HL-60/S4 treated with phorbol 12-myristate 13-acetate at 8.2 ng/mL for 4 days and 3 days (cell line): Measurements from ENCODE around the gene ALKAL2.
"Not testable (repeated sequence)": the region's sequence is repeated elsewhere in the genome, so short reads cannot be mapped to it uniquely, and the experiment has no call there.

Source experiments
- in situ Hi-C: fragments of 300-500 bp; cut with MboI; formaldehyde crosslinking; loops from 2 replicates; pipeline ENCODE4 v1.15.0; 2022; ENCODE audit warnings: low sequenced_read_pairs

The ALKAL2 gene, protein sequence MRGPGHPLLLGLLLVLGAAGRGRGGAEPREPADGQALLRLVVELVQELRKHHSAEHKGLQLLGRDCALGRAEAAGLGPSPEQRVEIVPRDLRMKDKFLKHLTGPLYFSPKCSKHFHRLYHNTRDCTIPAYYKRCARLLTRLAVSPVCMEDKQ

DNA sequence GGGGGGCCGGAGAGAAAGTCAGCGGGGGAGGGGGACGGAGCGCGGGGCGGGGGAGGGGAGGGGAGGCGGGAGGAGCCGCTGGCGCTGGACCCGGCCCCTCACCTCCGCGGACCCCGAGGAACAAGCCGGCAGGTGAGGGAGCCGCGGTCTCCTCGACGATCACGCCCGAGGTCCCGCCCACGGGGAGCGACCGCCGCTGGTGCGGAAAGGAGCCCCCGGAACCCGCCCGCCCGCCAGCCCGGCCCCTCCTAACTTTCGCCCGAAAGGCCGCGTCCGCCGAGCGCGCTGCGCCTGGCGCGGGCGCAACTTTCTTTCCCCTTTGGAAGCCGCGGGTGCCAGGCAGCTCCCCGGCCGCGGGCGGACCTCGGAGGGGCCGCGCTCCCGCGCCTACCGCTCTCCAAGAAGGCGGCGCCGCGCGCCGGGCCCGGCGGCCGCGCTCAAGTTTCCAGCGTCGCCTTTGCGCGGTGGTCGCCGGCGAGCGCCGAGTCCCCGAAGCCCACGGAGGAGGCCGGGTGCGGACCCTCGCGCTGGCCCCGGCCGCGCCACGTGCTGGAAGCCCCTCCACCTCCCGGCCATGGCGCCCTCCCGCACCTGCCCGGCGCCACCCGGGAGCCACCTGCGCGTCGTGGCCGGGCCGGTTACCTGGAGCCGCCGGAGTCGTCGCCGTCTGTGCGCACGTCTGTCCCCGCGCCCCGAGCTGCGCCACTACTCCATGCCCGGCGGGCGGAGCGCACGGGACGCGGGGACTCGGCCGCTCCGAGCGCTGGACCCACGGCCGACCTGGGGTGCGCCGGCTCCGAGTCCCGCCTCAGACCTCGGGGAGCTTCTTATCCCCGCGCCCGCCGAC is at the start of gene ALKAL2:
ALKAL2 (minus strand) TSS at position 181 of the 847 bp plus-strand sequence. CDS start 256 bp downstream, outside the sequence.
- in situ Hi-C loops: no loop called here

DNA sequence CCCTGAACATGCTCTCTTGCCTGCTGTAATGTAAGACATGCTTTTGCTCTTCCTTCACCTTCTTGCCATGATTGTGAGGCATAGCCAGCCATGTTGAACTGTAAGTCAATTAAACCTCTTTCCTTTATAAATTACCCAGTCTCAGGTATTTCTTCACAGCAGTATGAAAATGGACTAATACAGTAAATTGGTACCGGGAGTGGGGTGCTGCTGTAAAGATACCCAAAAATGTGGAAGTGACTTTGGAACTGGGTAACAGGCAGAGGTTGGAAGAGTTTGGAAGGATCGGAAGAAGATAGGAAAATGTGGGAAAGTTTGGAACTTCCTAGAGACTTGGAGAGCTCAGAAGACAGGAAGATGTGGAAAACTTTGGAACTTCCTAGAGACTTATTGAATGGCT is 49.1 kb upstream of the ALKAL2 start:
- in situ Hi-C loops: not testable (repeated sequence)

DNA sequence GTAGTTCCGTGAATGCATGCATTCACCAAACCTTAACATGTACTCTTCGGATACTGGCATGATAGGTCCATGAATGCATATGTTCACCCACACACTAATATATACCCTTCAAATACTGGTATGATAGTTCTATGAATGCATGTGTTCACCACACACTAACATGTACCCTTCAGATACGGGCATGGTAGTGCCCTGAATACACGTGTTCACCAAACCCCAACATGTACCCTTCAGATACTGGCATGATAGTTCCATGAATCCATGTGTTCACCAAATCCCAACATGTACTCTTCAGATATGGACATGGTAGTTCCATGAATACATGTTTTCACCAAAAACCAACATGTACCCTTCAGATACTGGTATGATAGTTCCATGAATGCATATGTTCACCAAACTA is 48.5 kb upstream of the ALKAL2 start:
- in situ Hi-C loops: no loop called here

DNA sequence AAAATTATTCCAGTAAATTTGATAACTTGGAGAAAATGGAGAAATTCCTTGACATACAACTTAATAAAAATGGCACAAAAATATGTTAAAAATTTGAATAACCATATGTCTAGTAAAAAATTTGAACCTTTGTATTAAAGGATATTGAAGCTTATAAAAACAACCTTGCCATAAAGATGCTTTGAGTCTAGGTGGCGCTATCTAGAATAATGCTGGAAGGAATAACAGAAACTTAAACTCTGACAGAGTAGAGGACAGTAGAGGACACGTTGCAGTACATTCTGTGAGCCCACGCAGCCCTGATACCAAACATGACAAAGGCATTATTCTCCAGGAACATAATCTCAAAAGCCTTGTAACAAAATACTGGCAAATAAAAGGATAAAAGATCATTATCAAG is 44.7 kb upstream of the ALKAL2 start:
- in situ Hi-C loops: no loop called here

DNA sequence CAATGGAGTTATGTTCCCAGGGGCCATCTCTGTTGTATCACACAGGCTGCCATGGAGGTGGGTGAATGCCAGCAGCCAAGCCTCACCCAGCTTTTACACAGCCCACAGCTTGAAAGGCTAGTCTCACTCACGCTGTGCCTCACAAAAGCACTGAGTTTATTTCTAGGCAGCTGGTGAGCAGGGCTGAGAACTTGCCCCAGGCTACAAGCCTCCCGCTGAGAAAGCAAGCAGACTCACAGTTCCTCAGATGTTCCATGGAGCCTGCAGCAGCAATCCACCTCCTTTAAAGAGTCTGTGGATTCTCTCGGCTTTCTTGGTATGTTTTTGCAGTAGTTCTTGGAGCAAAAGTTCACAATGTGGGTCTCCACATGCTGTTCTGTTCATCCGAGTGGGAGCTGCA is 40.9 kb upstream of the ALKAL2 start:
- in situ Hi-C loops: no loop called here

DNA sequence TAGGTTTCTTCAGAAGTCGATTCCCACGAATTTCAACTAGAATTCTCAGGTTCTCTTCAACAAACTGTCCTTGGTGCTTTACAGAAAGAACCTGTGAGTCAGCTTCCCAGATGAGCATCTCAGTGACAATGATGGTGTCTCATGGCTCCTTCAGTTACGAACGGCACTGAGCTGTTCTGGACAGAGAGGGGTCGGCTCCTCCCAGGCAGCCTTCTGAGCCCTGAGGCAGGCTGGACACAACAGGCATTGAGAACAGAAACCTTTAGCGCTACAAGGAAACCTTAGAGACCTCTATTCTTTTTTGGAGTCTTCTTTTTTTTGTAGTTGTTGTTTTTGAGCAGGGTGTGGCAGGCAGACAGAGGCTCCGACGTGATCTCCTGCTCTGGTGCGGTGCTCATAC is 35.1 kb upstream of the ALKAL2 start:
- in situ Hi-C loops: no loop called here

DNA sequence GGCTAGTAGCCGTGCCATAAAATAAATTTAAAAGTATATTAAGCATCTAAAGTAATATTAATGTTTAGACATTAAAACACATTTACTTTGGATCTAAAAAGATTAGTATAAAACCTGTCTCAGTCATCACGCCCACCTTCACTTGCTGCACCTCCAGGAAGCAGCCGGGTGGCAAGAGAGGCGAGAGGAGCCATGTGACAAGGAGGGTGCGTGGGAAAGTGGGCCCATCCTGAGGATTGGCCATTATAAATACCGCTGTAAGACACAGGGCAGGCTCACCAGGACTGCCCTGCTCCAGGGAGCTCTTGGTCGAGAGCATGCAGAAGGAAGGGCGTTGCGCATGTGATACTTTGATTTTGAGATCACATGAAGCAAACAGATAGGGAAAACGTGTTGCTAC is 34.4 kb upstream of the ALKAL2 start:
- in situ Hi-C loops: no loop called here

DNA sequence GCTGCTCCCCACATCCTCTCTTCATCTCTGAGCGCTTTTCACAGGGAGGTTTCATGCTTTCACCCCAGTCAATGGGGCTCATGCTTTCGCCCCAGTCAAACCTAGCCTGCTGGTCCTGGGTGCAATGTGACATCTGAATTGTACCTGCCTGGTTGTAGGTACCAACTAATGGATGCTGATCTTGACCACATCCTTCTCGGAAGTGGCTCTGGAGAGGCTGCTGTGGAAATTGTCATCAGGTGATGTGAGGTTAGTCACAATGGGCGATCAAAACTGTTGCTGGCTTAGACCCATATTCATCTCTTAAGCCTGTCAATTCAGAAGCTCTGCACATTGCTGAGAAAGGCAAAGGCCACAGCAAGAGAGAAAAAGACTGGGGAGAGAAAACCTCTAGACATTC is 32.7 kb upstream of the ALKAL2 start:
- in situ Hi-C loops: no loop called here

DNA sequence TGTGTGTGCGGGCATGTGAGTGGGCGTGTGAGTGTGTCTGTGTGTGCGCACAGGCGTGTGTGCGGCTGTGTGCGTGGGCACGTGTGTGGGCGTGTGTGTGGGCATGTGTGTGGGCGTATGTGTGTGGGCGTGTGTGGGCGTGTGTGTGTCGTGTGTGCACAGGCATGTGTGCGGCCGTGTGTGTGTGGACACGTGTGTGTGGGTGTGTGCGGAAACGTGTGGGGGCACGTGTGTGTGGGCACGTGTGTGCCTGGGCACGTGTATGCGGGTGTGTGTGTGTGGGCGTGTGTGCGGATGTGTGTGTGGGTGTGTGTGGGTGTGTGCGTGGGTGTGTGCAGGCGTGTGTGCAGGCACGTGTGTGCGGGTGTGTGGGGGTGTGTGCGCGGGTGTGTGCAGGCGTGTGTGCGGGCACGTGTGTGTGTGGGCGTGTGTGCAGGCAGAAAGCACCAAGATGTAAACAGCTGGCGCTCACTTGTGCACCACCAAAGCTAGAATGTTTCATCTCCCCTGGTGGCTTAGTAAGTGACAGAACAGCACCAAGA is 31.2 kb upstream of the ALKAL2 start:
- in situ Hi-C loops: no loop called here

DNA sequence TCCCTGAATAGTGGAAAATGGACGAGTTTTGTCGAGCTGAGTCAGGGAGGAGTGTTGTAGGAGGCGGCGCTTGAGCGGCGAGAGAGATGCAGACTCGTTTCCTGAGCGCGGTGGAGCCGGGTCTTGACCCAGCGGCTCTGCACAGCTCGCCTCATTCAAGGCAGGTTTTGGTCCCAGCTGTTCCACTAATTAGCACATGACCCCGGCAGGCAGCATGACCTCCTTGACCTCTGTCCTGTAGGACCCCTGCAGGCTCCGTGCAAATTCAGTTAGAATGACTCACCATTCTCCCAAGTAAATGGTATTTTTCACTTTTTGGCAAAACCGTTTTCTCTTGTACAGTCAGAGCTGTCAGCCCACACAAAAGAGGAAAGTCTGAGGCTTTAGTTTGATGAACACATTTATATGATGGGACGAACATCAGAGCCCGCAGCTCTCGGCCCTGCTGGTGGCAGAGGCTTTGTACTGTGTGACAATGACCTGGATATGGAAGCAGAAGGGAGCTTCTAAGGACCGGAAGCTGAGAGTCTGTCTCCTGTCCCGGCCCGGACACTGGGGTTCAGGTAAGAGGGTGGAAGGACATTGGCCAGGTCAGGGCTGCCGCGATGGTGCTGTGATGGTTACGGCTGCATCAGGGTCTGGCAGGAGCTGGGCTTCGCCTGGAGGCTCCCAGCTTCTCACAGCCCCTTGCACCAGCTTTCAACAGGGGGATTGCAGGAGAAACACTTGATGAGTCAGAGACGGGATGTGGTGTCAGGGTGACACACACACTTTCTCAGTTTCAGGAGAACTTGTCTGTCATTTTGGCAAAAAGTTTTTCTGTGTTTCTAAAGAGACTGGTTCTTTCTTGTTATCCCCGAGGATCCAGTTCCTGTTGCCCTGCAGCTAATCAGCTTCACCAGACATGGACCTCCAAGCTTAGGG is 29.9 kb upstream of the ALKAL2 start:
- in situ Hi-C loops: no loop called here

DNA sequence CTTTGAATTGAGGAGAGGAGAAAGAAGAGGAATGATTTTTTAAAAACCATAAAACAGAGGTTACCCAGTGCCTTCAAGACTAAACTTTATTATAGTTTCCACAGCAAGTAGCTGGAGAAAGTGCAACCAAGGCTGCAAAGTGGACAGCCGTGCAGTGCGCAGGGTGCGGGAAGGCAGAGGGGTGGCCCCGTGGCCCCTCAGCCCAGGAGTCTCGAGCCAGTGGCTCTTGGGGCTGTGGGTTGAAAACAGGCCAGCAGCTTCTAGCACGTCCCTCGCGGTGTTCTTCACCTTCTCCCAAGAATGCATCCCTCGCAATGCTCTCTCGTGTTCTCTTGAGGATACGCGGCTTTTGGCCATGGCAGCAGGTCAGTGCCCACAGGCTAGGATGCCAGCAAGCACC is 28.5 kb upstream of the ALKAL2 start:
- in situ Hi-C loops: no loop called here

DNA sequence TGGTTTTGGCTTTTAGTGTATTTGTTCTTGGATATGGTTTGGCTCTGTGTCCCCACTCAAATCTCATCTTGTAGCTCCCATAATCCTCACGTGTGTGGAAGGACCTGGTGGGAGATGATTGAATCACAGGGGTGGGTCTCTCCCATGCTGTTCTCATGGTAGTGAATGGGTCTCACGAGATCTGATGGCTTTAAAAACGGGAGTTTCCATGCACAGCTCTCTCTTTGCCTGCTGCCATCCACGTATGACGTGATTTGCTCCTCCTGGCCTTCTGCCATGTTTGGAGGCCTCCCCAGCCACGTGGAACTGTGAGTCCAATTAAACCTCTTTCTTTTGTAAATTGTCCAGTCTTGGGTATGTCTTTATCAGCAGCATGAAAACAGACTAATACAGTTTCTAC is 28.0 kb upstream of the ALKAL2 start:
- in situ Hi-C loops: not testable (repeated sequence)

DNA sequence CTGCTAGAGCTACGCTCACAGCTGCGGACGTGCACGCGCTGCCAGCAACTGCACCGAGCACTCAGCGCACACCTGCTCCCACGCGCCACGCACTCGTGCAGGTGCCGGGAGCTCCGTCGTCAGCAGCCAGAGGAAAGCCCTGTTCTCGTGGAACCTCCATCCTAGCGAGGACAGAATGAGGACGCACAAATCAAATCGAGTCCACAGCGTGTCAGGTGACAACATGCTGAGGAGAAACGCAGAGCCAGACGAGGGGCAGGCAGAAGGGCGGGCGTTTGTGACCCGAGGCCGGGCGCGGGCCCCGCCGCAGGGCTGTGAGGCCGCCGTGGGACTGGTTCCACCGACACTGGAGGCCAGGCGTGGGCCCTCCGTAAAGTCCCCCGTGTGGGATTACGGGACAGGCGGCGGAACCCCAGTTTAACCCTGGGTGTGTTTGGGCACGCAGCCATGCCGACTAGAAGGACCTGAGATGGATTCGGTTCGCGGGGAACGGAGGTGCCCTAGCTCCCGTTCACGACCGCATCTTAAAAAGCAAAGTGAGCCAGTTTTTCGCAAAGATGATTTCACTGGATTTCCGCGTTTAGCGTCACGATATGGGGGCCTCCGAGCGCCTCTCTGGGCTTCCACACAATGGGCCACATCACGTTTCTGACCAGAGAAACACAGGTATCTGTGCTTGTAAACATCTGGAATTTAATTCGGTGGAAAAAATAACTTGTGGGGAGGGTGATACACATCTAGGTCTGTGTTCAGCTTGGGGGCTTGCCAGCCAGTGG is 26.9 kb upstream of the ALKAL2 start:
- in situ Hi-C loops: no loop called here

DNA sequence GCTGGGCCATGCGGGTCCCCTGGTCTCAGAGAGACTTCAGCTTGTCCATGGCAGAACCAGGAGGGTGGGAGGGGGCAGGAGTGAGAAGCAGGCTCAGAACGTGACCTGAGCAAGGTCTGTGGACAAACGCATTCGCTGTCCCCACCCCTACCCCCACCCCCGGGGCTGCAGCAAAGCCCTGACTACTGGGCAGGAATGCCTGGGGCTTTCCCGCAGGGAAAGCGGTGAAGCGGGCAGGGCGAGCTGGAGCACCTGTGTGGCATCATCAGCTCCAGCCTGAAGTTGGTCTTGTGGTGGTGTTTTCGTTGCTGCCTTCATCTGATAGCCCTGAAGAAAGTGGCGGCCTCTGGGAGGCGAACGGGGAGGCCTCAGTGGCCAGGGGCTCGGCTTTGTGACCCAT is 26.1 kb upstream of the ALKAL2 start:
- in situ Hi-C loops: no loop called here

DNA sequence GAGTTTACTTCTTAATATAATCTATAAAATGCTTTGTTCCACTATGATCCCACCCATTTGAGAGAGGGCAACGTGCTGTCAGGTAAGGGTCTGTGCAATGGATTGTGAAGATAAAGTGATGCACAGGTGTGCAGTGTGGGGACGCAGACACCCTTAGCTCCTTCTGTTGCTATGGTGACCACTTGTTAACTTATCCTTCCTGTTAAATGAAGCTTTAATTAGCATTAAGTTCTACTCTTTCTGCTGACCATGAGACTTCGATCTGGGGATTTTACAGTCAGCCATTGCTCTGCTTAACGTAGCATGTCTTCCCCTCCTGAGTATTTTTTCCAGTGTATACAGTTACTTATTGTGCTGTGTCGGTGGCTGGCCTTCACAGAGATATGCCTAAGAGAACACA is 23.1 kb upstream of the ALKAL2 start:
- in situ Hi-C loops: no loop called here

DNA sequence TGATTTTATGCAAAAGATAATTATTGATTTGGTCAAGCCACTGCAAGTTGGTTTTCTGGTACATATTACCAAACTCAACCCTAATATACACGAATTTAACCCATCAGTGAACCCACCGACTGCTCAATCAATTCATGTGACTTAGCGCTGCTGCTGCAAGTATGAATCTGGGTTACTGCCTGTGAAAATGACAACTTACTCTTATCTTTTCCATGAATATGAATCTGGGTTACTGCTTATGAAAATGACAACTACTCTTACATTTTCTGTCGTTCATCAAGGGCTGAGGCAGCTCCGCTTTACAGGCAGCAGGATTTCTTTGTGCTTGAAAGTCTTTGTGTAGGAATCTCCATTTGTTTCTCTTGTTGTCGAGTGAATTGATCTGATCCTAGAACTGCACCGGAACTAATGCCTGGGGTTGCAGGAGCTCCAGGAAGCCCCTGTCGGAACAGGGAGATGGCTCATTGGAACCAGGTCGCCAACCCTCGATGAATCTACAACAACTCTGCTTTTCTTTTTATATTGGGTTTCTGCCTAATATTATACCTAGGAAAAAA is 22.1 kb upstream of the ALKAL2 start:
- in situ Hi-C loops: no loop called here

DNA sequence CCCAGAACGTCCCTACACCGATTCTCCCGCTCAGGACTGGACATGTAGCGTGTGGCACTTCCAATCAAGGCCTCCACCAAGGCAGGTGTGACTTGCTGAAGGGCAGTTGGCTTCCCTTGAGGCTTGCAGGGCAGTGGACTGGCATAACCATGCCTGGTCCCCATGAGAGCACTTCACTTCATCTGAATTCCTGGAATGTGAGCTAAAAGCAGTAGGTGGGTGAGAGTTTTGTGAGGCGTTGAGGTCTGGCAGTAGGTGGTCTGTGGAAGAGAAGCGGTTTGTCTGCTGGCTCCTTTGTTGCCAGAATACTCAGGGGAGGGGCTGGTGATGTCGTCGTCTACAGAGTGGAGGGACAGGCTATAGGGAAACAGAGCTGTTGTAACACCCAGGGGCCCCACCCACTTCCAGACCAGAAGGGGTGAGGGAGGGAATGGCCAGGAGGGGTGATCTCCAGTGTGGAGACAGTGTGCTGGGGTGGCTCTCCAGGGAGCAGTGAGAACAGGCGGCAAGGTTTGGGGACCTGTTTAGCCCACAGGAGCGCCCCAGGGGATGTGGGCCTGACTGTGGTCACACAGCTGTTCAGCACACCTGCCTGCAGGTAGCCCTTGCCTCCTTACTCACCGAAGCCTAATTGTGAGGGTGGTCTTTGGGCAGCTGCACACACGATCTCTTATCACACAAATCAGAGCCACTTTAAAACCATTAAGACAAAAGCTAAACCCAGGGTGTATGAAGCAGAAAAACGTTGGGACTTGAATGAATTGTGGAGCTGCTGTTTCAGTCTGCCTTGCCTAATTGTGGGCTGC is 21.5 kb upstream of the ALKAL2 start:
- in situ Hi-C loops: no loop called here

DNA sequence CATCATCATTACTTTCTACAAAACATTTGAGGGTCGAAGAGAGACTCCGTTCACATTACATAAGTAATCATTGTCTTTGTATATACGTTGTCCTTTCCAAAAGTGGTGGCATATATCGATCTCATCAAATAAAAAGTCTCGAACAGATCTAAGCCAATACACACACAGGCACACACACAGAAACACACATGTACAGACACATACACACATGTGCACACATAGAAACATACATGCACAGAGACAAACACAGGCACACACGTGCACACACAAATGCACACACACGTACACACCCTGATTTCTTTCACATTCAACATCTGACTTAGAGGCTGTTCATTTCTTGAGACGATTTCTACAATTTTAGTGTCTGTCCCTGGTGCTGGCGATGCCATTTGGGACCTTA is 17.5 kb upstream of the ALKAL2 start:
- in situ Hi-C loops: no loop called here

DNA sequence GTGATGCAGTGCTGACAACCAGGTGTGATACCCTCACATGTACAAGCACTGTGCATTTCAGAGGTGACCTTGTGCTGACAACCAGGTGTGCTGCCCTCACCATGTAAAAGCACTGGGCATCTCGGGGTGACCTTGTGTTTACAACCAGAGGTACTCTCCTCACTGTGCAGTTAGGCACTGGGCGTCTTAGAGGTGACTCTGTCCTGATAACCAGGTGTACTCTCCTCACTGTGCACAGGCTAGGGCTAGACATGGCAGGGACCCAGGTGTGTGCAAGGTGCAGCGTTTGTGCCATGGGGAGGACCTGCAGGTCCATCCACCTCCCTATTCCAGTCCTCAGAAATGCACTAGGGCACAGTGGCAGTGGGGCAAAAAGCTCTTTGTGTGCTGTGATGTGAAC is 8.5 kb upstream of the ALKAL2 start:
- in situ Hi-C loops: no loop called here
